Measurements from ENCODE around the gene DVL1.

Gene DVL1

DNA sequence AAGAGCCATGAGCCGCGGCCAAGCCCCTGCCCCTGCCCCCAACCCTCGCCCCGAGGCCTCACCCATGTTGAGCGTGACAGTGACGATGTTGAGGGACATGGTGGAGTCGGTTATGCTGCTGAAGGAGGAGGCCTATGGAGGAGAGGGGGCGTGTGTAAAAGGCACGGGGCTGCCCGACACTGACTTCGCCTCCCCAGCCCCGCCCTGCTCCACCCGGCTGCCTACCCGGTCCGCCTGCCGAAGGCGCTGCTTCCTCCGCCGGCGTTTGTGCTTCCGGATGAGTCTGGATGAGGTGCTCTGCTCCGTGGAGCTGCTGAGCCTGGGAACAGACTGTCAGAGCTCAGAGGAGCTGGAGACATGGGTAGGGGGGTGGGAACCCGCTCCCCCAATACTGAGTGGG, 9.0 kb downstream of the DVL1 start:
- DNase-seq, result no peak

DNA sequence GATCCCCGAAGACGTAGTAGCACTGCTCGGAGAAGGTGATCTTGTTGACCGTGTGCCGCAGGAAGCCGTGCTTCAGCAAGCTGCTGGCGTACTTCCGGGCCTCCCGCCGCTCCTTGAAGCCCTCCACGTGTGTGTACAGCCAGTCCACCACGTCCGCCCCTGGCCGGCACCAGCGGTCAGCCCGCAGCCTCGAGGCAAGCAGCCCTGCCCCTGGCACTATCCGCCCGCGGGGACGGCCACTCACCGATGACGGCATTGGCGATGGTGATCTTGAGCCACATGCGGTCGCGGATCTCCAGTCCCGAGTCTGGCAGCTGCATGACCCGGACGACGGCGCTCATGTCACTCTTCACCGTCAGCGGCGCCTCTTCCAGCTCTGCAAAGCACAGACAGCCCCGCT, 10.9 kb downstream of the DVL1 start:
- no peak for DNase-seq

DNA sequence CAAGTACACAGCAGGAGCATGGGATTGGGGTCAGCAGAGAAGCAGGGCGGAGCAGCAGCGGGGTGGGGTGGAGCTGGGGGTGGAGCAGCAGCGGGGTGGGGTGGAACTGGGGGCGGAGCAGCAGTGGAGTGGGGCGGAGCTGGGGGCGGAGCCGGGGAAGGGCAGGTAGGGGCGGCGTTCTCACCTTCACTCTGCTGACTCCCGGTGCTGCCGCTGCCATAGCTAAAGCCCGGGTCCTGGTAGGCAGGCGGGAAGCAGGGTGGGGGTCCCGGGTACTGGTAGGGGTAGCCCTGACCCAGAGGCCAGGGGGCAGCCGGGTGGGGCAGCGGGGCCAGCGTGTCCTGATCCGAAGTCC, 11.4 kb downstream of the DVL1 start:
- no peak for DNase-seq

DNA sequence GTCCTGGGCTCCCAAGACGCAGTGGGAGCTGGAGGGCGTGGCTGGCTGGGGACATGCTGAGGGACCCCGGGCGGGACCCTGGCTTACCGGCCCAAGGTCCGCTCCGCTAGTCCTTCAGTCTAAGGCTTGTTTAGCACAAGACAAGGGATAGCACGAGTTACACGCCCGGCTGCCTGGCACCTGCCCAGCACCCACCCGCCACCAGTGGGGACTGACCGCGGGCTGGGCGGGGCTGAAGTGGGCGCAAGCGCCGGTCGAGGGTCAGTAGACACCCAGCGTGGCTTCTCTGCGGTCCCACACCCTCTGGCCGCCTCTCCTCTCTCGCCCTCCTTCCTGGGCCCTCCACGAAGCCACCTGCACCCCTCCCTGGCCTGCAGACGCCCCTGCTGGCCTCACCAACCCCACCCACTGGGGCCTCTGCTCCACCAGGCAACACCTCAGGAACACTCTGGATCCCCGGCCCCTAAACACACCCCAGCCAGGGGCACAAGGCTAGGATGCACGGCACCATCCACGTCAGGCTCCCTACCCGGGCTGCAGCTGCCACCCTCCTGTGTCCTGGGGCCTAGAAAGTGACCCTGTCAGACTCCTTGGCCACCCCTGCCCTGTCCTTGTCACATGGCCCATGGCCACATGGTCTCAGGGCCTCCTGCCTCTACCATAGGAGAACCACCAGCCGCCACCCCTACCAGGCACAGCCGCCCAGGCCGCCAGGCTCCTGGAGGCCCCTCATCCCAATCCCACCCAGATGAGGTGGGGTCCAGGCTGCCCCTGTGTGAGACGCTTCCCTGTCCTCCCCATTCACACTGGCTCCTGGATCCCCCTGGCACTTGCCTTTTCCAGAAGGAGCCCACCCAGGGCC, 12.1 kb downstream of the DVL1 start:
- no peak for DNase-seq

DNA sequence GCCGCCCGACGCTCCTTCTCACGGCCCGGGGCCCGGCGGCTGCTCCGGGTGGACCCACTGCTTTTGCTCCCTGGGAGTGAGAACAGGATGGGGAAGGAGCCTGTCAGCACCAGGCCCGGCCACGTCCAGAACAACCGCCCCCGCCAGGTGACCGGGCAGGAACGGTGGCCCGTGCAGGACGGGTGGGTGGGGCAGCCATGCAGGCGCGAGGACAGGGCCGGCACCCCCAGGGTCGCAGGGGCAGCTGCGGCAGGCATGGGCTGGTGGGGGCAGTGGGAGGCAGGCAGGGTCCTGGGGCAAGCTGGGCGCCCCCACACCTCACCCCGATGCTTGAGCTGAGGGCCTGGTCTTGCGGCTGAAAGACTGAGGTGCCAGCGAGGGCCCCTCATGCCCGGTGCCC, 12.8 kb downstream of the DVL1 start:
- DNase-seq, result no peak

DNA sequence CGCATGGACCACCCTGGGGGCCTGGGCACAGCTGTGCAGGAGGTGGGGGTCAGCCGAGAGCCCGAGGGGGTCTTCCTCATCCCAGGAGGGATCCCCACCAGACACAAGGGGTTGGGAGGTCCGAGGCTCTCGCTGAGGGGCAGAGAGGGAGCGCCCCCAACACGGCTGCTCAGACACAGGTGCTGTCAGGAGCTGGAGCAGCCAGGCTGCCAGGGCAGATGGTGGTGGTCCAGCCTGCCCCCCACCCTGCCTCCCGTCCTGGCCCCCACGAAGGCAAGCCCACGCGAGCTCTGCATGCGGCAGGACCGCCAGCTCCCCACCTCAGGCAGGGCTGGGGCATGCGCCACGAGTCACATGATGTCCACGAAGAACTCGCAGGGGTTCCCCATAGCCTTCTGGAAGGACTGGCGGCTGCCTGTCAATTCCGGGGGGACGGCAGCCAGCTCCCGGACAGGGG, 13.4 kb downstream of the DVL1 start:
- DNase-seq, result no peak

DNA sequence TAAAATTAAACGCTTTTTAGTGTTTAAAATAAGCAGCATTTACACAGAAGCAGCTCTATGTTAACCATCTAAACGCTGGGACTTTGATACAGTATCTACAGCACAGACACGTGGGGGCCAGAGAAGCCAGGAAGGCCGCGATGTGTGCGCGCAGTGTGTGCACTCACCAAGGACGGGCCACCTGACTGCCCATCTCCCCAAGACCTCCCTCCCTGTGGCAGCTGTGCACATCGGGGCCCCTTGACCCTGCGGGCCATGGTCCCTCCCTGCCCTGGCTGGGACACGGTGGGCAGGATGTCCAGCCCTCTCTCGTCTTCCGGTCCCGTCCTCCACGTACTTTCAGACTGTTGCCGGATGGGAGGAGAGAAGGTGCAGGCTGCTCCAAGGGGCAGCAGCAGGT, 13.9 kb downstream of the DVL1 start:
- no peak for DNase-seq

DNA sequence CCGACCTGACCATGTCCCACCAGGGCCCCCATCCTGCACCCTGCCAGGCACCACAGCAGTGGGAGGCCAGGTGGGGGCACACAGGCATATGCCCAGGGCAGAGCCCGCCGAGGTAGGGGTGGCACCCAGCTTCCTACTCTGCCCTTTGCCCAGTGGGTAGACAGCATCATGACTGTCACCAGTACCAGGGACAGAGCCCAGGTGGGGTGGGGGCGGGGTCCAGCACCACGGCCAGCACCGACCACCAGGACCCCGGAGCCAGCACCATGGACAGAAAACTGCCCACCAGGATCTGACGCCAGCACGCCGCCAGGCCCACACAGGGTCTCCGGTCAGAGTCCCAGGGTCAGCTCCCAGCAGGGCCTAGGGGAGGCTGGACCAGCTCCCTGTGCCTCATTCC, 14.4 kb downstream of the DVL1 start:
- no peak for DNase-seq

DNA sequence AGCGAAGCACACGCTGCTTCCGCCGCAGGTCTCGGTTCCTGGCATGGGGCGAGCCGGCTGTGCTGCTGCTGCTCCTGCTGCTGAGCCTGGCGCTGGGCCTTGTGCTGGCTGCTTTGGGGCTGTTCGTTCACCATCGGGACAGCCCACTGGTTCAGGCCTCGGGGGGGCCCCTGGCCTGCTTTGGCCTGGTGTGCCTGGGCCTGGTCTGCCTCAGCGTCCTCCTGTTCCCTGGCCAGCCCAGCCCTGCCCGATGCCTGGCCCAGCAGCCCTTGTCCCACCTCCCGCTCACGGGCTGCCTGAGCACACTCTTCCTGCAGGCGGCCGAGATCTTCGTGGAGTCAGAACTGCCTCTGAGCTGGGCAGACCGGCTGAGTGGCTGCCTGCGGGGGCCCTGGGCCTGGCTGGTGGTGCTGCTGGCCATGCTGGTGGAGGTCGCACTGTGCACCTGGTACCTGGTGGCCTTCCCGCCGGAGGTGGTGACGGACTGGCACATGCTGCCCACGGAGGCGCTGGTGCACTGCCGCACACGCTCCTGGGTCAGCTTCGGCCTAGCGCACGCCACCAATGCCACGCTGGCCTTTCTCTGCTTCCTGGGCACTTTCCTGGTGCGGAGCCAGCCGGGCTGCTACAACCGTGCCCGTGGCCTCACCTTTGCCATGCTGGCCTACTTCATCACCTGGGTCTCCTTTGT, 15.5 kb downstream of the DVL1 start:
- DNase-seq, result no peak

DNA sequence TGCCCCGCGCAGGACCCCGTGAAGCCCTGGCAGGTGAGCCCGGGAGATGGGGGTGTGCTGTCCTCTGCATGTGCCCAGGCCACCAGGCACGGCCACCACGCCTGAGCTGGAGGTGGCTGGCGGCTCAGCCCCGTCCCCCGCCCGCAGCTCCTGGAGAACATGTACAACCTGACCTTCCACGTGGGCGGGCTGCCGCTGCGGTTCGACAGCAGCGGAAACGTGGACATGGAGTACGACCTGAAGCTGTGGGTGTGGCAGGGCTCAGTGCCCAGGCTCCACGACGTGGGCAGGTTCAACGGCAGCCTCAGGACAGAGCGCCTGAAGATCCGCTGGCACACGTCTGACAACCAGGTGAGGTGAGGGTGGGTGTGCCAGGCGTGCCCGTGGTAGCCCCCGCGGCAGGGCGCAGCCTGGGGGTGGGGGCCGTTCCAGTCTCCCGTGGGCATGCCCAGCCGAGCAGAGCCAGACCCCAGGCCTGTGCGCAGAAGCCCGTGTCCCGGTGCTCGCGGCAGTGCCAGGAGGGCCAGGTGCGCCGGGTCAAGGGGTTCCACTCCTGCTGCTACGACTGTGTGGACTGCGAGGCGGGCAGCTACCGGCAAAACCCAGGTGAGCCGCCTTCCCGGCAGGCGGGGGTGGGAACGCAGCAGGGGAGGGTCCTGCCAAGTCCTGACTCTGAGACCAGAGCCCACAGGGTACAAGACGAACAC, 16.3 kb downstream of the DVL1 start:
- no peak for DNase-seq

DNA sequence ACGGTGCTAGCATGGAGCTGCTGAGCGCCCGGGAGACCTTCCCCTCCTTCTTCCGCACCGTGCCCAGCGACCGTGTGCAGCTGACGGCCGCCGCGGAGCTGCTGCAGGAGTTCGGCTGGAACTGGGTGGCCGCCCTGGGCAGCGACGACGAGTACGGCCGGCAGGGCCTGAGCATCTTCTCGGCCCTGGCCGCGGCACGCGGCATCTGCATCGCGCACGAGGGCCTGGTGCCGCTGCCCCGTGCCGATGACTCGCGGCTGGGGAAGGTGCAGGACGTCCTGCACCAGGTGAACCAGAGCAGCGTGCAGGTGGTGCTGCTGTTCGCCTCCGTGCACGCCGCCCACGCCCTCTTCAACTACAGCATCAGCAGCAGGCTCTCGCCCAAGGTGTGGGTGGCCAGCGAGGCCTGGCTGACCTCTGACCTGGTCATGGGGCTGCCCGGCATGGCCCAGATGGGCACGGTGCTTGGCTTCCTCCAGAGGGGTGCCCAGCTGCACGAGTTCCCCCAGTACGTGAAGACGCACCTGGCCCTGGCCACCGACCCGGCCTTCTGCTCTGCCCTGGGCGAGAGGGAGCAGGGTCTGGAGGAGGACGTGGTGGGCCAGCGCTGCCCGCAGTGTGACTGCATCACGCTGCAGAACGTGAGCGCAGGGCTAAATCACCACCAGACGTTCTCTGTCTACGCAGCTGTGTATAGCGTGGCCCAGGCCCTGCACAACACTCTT, 17.0 kb downstream of the DVL1 start:
- DNase-seq, result no peak

DNA sequence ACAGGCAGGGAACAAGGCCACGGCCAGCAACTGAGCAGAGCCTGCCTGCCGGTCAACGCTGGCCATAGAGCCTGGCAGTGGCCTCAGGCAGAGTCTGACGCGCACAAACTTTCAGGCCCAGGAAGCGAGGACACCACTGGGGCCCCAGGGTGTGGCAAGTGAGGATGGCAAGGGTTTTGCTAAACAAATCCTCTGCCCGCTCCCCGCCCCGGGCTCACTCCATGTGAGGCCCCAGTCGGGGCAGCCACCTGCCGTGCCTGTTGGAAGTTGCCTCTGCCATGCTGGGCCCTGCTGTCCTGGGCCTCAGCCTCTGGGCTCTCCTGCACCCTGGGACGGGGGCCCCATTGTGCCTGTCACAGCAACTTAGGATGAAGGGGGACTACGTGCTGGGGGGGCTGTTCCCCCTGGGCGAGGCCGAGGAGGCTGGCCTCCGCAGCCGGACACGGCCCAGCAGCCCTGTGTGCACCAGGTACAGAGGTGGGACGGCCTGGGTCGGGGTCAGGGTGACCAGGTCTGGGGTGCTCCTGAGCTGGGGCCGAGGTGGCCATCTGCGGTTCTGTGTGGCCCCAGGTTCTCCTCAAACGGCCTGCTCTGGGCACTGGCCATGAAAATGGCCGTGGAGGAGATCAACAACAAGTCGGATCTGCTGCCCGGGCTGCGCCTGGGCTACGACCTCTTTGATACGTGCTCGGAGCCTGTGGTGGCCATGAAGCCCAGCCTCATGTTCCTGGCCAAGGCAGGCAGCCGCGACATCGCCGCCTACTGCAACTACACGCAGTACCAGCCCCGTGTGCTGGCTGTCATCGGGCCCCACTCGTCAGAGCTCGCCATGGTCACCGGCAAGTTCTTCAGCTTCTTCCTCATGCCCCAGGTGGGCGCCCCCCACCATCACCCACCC, 17.9 kb downstream of the DVL1 start, which contains the start of gene TAS1R3:
TAS1R3 (plus strand) TSS at position 213 of the 898 bp plus-strand sequence; CDS start at position 279, 66 bp downstream.
- DNase-seq, result no peak

DNA sequence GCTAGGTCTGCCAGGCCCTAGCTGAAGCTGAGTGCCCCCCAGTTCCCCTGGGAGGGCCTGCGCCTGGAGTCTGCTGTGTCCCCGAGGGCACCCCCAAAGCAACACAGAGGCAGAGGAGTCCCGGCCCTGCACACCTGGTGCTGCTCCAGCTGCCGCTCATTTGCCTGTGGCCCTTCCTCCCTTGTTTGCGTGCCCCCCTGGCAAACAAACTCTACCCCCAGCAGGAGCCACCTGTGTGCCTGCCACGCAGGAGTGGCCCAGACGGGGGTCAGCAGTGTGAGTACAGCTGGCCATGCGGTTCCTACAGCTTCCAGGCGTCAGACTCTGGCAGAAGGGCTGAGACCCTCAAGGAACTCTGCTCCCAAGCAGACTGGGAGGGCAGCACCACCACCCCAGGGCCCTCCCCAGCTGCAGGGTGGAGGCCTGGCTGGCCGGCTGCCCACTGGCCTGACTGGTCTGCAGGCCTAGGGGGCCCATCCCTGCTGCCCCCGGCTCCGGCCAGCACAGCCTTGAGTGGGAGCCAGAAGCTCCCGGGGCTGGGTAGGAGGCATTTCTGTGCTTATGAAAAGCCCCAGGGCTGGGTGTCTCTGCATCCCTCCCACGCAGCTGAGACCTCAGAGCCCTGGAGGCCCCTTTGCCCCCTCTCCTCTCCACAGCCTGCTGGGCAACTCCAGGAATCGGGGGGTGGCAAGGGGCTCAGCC, 18.7 kb downstream of the DVL1 start:
- DNase-seq, result no peak

DNA sequence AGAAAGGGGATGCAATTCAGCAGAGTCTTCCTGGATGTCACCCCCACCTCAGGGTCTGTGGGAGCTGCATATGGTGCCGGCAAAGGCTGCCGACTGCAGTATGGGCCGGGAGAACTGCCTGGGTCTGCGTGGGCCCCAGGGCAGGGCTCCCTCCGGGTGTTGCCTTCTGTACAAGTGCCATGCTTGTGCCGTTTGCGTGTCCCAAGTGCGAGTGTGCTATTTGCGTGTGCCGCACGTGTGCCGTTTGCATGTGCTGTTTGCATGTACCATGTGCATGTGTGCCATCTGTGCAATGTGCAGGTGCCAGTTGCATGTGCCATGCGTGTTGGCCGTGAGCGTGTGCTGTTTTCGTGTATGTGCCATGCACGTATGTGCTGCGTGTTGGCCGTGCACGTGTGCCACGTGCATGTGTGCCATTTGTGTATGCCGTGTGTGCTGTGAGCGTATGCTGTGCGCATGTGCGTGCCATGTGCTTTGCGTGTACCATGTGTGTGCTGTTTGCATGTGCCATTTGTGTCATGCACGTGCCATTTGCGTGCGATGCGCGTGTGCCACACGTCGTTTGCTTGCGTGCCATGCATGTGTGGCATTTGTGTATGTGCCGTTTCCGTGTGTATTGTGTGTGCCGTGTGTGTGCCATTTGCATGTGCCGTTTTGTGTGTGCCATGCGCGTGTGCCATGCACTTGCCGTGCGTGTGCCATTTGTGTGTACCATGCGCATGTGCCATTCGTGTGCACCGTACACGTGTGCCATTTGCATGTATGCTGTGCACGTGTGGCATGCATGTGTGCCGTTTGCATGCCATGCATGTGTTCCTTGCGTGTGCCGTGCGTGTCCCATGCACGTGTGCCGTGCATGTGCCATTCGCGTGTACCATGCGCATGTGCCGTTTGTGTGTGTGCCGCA, 19.7 kb downstream of the DVL1 start:
- DNase-seq, result no peak

DNA sequence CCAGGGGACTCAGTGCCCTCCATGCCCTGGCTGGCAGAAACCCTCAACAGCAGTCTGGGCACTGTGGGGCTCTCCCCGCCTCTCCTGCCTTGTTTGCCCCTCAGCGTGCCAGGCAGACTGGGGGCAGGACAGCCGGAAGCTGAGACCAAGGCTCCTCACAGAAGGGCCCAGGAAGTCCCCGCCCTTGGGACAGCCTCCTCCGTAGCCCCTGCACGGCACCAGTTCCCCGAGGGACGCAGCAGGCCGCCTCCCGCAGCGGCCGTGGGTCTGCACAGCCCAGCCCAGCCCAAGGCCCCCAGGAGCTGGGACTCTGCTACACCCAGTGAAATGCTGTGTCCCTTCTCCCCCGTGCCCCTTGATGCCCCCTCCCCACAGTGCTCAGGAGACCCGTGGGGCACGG, 21.0 kb downstream of the DVL1 start:
- DNase-seq, result no peak

DNA sequence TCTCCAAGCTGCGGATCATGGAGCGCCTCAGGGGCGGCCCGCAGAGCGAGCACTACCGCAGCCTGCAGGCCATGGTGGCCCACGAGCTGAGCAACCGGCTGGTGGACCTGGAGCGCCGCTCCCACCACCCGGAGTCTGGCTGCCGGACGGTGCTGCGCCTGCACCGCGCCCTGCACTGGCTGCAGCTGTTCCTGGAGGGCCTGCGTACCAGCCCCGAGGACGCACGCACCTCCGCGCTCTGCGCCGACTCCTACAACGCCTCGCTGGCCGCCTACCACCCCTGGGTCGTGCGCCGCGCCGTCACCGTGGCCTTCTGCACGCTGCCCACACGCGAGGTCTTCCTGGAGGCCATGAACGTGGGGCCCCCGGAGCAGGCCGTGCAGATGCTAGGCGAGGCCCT, 21.9 kb downstream of the DVL1 start:
- no peak for DNase-seq

DNA sequence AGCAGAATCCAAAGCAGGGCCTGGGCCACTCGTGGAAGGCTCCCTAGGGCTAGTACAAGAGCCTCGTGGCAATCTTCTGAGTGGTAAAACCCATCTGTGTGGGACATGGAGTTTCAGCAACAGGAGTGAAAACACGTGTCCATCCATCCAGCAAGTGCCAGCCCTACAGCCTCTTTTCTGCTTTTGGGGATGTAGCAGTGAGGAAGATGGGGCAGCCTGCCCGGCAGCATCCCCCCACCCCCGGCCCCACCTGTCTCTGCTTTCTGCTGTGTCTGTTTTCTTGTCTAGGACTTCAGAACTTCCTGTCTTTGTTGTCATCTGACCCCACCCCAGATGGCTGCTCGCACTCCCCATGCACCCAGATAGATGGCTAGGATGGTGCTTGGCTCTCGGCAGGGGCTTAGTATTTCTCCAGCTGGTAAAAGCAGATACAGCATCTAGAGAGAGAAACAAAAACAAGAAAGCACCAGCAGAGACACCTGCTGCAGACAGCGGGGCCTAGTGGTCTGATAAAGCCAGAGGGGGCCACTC, 23.1 kb downstream of the DVL1 start:
- no peak for DNase-seq

DNA sequence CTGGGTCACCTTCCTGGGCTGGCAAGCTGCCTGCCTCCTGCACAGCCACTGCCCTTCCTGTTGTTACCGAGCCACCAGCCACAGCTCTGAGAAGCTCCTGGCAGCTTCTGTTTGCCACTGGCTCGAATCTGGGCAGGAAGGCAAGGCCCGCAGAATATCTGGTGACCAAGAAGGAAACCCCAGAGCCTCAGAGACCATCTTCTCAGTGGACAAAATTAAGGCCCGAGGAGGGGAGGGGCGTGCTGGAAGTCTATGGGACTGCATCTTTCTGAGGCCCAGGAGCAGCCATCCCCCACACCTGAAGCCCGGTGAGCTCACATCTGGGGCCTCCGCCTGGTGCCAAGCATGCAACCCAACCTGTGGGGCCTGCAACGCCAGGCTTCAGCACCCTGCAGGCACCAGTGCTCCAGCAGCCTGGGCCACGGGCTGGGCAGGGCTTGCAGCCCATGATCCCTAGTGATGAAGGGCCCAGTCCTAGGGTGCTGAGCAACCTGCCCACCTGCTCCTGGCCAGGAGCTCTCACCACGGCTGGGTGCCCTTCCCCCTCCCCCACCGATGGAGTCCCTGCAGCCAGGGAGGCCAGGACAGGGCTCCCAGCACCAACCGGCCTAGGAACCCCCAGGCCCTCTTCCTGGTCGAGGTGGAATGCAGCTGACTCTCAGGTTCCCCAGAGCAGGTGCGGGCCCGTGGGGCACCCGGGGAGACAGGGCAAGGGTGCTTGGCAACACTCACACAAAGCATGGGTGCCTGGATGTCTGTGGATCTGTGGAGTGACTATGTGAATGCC, 23.7 kb downstream of the DVL1 start:
- DNase-seq, result no peak

All from fibroblast of skin of right biceps (primary cell).